HG03354 (cell line): ENCODE results near the gene KCNQ1OT1.

Experiments
- ATAC-seq: cut with Tn5 transposase; IDR thresholded peaks from one replicate; pipeline ENCODE4 v1.9.1; 2021; ENCODE audit warnings: mild to moderate bottlenecking; ENCODE audit not compliant: unreplicated experiment, poor library complexity, severe bottlenecking

The KCNQ1OT1 gene

DNA sequence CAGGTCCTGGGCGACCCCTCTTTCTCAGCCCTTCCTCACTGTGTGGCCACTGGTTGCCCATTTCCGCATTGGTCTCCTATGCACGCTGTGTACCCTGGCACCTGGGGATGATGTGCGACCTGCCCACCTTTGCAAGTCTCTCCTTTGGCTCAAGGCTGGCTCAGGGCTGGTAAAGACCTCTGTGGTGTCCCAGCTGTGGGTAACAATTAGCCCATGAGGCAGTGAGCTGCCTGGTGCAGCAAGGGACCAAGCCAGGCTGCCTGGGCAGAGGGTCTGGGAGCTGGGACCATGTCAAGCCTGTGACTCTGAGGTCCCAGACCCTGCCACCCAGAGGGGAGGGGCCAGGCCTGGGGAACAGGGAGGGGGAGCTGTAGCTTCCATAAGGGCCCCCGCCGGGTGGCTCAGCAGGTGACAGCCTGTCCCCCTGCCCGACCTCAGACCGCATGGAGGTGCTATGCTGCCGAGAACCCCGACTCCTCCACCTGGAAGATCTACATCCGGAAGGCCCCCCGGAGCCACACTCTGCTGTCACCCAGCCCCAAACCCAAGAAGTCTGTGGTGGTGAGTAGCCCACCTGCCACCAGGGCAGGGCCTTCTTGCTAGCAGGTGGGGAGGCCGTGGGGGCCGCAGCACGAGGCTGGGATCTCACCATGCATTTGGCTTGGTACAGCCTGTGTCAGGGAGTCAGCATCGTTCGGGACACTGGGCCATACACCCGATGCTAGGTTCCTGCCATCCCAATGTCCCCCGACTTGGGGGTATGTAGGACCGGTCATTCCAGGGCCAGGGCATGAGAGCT is 112.5 kb downstream of the KCNQ1OT1 start:
- ATAC-seq: no peak

DNA sequence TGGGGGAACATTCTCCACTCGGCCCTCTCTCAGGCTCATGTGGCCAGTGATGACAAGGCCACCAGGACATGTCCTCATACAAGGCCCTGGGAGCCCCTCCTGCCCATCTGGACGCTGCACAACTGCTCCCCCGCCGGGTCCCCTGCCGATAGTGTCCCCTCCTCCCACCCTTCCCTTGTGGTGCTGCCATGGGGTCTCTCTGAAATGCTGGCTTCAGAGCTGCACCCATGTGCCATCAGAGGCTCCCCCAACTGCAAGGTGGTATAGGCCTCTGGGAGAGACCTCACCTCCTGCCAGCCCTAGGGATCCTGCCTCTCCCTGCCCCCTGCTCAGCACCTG is 113.0 kb downstream of the KCNQ1OT1 start:
- no peak for ATAC-seq

DNA sequence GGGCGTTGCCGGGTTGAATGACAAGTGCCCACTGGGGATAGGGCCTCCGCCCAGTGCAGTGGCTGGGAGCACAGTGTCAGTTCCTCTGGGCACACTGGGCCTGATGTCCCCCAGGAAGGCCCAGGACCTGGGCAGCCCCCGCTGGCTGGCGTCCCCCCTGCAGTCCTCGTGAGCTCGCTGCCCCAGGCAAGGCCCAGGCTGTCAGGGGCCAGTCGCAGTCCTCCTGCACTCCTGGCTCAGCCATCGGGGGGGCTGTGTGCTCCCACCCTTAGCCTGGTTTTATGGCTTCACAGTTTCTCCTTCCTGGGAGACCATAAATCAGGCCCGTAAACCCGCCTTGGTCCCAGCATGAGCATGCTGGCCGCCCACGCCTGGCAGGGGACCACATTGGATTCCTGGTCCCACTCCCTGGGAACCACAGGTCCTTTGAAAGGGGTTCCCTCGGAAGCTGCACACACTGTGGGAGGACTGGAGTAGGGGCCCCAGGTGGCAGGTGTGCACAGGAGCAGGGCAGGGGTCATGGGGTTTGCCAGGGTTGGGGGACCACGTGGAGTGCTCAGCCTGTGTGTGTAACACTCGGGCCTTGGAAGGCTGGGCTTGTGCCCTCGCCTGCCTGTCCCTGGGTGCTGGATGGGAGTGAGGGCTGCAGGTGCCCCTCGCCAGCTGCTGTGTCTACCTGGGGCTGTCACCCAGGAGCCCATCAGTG is 113.6 kb downstream of the KCNQ1OT1 start:
- no peak for ATAC-seq

DNA sequence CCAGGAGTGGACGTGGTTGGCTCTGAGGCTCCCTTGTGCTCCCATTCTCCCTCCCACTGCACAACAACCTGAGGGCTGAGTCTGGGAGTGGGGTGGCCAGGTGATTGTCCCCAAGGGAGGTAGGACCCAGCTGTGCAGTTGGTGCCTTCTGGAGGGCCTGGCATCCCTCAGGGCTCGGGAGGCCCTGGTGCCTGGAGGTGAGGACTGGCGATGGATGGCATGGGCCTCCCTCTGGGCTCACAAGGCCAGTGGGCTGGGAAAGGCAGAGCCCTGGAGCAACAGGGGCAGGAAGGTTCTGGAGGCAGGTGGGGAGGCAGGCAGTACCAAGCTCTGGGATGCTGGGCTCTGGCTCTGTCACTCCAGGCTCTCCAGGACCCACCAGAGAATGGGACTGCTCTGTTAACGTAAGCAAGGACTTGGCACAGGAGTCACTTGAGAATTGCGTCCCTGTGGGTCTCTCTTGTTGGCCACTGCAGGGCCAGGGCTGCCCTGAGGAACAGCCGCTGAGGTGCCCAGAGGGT is 114.2 kb downstream of the KCNQ1OT1 start:
- no peak for ATAC-seq

DNA sequence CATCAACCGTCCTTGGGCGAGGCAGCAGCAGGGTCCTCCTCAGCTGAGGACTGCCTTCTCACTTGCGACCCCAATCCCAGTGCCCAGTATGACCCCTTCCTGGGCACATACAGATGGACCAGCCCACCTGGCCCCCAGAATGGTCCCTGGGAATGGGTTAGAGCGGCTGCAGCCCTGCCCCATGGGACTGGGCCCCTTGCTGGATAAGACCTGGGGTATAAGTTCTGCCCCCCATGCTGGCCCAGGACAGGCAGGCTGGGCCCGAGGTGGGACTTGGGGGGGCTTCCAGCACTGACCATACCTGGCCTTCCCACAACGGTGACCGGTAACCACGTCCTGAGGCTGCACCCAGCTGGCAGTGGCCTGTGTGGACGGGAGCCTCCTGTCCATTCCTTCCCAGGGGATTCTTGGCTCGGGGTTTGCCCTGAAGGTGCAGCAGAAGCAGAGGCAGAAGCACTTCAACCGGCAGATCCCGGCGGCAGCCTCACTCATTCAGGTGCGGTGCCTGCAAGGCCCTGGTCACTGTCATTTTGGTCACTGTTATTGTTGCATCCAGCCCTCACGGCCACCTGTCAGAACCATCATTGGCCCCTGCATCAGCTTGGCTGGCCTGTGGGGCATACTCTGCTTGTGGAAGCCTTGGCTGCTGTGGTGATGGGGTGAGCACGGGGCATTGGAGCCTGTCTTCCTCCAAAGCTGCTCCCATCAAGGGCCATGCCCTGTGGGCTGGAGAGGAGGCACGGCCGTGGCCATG is 114.8 kb downstream of the KCNQ1OT1 start:
- no peak for ATAC-seq

DNA sequence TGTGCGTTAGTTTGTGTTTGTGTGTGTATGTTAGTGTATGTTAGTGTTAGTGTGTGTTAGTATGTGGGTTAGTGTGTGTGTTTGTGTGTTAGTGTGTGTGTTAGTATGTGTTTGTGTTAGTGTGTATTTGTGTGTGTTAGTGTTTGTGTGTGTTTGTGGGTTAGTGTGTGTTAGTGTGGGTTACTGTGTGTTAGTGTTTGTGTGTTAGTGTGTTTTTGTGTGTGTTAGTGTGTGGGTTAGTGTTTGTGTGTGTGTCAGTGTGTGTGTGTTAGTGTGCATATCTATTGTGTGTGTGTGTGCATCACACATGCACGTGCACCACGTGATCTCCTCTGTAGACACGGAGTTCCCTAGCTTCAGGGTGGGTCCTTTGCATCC is 115.4 kb downstream of the KCNQ1OT1 start:
- ATAC-seq: no peak

DNA sequence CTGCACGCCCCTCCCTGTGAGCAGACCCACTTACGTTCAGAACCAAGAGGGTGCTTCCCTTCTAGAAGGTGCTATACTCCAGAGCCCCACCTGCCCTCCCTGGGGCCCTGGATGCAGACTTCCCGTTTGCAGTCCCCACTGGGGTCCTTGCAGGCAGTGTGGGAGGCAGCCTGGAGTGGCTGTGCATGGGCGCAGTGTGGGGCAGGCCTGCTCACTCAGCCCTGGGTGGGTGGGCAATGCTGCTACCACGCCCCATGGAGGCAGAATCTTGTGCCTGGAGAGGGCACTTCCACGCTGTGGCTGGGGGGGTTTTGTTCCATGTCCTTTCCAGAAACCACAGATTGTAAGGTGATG is 116.2 kb downstream of the KCNQ1OT1 start:
- ATAC-seq: no peak

DNA sequence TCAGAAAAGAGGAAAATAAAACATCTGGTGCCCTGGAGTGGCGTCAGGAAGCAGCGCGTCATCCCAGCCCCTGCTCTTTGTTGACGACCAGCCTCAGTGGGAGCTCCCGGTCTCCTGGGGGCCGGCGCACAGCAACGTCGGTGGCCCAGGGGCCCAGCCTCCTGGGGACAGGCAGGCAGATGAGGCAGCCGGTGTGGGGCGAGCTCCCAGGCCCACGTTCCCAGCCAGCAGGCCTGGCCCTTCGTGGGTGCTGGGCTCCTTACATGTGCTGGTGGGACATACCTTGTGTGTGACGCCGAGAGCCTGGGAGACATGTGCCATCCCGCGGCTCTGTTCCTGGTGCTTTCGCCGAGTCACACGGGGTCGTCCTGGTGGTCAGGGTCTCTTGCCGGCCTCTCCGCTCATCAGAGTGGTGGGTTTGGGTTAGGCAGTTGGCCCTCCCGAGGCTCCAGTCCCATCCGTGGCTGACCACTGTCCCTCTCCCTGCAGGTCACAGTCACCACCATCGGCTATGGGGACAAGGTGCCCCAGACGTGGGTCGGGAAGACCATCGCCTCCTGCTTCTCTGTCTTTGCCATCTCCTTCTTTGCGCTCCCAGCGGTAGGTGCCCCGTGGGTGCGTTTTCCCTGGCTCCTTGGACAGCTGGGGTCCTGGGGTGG is 116.7 kb downstream of the KCNQ1OT1 start:
- no peak for ATAC-seq

DNA sequence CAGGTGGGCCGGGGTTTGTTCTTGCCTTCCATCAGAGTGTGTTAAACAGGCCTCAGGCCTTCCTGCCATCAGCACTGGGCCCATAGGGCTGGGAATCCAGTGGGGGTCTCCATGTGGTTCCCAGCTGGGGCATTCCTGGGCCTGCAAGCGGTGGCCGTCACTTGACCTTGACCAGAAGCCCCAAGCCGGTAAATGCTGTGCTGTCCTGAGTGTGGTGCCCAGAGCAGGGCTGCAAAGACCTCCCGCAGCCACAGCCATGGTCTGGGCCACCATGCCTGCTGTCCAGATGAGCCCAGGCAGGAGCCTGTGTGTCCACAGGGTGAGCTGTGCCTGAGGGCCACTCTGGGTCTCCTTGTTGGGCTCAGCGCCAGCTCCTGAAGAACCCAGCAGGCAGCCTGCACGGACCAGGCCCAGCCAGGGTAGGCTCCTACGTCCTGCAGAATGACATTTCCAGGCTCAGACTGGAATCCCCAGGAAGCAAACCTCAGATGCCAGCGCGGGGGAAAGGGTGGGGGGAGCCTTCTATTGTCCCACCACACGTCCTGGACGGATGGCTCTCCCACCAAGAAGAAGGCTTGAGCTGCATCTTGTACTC is 117.3 kb downstream of the KCNQ1OT1 start:
- ATAC-seq: no peak

DNA sequence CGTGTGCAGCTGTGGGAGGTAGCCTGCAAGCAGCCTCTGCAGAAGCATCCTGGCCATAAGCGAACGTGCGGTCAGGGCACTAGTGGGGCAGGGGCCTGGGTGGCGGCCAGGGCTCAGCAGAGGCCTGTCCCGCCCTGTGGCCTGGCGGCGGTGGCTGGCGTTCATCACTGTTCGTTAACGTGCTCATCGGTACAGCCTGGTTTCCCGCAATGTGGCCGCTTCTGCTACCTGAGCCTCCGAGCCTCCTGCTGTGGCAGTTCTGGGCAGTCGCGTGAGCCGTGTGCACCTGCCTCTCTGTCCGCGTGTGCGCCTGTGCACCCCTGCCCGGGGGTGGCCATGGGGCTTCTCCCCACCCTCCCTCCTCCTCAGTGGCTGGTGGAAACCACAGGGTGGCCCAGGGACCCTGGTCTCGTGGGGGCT is 117.9 kb downstream of the KCNQ1OT1 start:
- ATAC-seq: no peak

DNA sequence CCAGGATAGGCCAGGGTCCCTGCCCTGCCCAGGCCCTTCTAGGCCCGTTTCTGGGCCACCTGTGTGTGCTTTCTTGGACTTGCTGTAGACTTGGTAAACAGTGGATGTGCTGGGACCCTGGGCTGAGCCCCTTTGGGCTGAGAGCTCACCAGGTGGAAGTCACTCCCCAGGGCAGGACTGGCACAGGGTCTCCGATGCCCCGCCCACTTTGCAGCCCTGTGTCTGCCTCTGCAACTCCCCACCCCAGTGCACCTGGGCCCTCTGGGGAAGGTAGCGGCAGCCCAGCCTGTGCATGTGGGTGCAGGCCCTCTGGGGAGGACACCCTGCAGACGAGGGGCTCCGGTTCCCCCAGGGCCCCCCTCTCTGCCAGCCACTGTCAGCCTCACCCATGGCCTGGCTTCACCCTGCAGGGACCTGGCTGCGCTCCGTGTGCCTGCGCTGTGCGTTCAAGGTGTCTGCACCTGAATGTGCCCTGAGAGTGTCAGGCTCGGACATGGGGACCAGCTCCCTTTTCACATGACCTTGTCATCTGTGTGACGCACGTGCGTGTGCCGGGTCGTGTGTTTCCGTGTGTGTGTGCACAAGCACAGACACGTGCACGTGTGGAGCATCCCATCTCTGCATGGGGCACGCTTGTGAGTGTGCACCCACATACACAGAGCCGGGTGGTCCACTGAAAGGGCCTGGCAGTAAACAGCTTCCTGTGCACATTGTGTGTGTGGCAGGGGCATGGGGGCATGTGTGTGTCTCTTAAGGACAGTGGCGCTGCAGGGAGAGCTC is 118.5 kb downstream of the KCNQ1OT1 start:
- ATAC-seq: no peak

DNA sequence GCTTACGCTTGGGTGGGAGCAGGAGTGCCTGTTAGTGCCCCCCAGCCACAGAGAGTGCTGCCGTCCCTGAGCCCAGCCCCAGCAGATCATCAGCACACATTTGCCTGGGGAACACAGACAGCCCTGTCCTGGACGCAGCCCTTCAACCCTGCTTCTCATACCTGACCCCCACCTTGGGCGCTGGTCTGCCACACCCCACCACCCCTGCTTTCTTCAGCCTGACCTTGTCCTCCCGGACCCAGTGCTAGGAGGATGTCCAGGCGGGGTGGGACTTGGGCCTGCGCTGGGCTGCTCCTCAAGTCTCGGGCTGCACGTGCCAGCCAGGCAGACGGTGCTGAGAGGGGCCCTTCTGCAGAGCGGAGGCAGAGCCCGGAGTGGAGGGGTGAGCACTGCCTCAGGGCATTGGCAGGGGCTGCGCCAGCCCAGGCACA is 119.2 kb downstream of the KCNQ1OT1 start:
- ATAC-seq: no peak

DNA sequence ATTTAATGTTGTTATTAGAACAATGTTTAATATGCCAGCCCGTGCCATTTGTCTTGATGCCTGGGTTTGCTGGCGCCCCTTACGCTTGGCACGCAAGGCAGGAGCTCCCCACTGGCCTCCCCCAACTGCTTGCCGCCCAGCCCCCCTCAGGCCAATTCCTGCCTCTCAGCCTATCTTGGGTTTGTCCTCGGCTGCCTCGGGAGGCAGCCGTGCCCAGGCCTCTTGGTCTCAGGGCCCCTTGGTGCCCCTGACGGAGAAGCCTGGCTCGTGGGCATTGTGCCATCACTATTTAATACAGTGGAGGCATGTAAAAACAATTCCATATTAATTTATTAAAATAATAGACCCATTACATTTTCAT is 119.8 kb downstream of the KCNQ1OT1 start:
- no peak for ATAC-seq

DNA sequence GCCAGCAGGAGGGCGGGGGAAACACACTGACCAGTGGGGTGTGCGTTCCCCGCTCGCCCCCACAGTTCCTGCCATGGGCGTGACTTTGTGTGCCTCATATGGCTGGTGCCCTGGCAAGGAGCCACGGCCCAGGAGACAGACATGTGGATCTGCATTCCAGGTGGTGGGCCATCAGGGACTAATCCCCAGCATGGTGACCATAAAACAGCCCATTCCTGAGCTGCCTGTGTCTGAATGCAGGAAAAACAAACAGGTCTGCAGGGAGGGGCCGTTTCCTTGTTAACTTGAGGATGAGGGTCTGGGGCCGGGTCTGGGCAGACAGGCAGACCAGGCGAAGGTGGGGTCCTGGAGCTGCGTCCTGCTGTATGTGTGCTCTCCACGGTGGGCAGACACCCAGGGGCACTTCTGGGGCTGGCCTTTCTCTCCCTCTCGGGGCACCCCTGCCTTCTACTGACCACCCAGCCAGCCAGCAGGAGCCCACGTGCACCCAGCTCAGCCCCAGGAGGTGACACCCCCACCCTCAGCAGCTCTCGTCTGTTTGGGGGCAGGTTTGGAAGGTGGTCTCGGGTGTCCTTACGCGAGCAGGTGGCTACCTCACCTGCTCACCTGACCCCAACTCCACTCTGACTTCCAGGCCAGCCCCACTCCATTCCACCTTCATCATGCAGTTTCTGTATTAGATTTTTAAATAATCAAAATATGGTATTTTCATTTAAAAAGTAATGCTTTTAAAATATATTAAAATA is 120.3 kb downstream of the KCNQ1OT1 start:
- no peak for ATAC-seq

DNA sequence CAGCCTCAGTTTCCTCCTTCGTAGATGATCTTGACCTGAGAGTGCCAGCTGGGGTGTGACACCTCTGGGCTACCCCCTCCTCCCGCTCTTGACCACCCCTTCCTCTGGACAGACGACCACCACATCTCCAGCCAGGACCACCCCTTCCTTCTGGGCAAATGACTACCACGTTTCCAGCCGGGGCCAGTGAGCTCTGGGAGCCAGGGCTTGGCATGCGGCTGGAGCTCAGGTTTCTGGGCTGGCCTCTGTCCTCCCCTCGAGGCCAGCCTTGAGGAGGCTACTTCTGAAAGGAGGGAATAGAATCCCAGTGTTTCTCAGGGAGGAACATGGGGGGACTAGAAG is 120.9 kb downstream of the KCNQ1OT1 start:
- no peak for ATAC-seq

DNA sequence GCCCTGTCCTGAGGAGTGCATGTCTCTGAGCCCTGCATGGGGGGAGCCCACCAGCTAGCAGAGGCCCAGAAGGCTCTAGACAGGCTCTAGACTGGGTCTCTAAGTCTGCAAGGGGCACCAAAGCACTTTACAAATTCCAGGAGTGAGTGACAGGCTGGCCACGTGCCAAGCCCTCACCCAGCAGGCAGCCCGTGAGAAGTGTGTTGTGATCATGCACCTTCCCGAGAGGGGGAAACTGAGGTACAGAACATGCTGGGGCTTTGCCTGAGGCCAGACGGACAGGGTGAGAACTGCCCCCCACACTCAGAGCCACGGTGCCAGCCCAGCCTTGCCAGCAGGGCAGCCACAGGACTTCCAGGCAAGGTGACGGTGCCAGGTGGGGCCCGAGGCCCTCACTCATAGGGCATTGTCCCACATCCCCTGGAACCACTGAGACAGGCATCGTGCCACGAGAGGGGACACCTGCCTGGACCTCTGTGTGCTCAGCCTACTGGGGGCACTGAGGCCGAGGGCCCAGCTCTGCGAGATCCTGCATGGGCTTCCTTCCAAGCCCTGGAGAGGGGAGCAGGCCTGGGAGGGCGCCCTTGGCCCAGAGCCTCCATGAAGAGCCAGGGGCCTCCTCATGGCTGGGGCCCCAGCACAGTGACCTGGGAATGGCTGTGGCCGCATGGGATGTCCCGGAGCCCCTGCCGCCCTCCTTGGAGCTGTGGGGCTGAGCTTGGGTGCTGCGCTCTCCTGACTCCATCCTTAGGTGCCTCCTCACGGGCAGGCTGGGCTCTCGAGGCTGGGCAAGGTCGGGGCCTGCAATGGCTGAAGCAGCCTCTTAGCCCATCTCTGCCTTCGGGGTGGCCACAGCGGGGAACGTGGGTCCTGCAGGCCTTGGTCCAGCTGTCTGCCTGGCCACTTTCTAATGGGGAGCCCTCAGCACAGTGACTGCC is 121.5 kb downstream of the KCNQ1OT1 start:
- no peak for ATAC-seq
